Activated CD4-positive, alpha-beta T cell treated with anti-CD3 and anti-CD28 coated beads for 36 hours (primary cell): ENCODE results near the gene CFAP74. TPM values are rescaled to one million over a fixed set of nuclear protein-coding genes. Genes with fewer than 3 reads are reported as not detected.
"Not testable (repeated sequence)": the region's sequence is repeated elsewhere in the genome, so short reads cannot be mapped to it uniquely, and the experiment has no call there.

Source experiments
- ATAC-seq: fragments of 200-7000 bp; cut with Tn5 transposase; one replicate; pipeline ENCODE4 v1.10.0; 2021; ENCODE audit warnings: mild to moderate bottlenecking, moderate library complexity
- CTCF ChIA-PET: fragments of 350-600 bp; sonication (Branson Sonifier 250); formaldehyde crosslinking; loops from one replicate; lab custom pipeline; 2021; ENCODE audit warnings: antibody characterized with exemption; lab: Charles Lee
- POLR2A ChIA-PET: fragments of 350-600 bp; sonication (Branson Sonifier 250); formaldehyde crosslinking; loops from one replicate; lab custom pipeline; 2021; ENCODE audit warnings: antibody characterized with exemption, inconsistent platforms; lab: Charles Lee
- DNase-seq: peaks from one replicate; pipeline ENCODE4 v3.0.0-alpha.2; 2020
- H3K27ac Mint-ChIP-seq: one replicate; pipeline ENCODE4 v1.8.0; 2021; ENCODE audit warnings: mixed read lengths
- H3K27me3 Mint-ChIP-seq: one replicate; pipeline ENCODE4 v1.8.0; 2021; ENCODE audit warnings: mixed read lengths
- H3K36me3 Mint-ChIP-seq: one replicate; pipeline ENCODE4 v1.8.0; 2021; ENCODE audit warnings: low read depth, mixed read lengths
- H3K4me1 Mint-ChIP-seq: one replicate; pipeline ENCODE4 v1.8.0; 2021; ENCODE audit warnings: mixed read lengths
- H3K4me3 Mint-ChIP-seq: one replicate; pipeline ENCODE4 v1.8.0; 2021; ENCODE audit warnings: mild to moderate bottlenecking, moderate library complexity, mixed read lengths
- H3K9me3 Mint-ChIP-seq: one replicate; pipeline ENCODE4 v1.8.0; 2021; ENCODE audit warnings: low read depth, mixed read lengths
- intact Hi-C, 2 experiments: fragments of 100-400 bp; cut with DNase I in 1 of 2; cut with micrococcal nuclease in 1 of 2; formaldehyde crosslinking; loops; one replicate each; pipeline versions ENCODE4 v1.14.2 to v1.15.1; 2022 to 2024; cut with DNase I, micrococcal nuclease
- total RNA-seq, 2 experiments: library from RNA; stranded (reverse); gene quantifications; one replicate each; pipeline ENCODE4 v1.2.3, GENCODE V29; 2021

The CFAP74 gene
- total RNA-seq, 2 experiments from 2014 or later: 0.25 TPM; not detected in 1

DNA sequence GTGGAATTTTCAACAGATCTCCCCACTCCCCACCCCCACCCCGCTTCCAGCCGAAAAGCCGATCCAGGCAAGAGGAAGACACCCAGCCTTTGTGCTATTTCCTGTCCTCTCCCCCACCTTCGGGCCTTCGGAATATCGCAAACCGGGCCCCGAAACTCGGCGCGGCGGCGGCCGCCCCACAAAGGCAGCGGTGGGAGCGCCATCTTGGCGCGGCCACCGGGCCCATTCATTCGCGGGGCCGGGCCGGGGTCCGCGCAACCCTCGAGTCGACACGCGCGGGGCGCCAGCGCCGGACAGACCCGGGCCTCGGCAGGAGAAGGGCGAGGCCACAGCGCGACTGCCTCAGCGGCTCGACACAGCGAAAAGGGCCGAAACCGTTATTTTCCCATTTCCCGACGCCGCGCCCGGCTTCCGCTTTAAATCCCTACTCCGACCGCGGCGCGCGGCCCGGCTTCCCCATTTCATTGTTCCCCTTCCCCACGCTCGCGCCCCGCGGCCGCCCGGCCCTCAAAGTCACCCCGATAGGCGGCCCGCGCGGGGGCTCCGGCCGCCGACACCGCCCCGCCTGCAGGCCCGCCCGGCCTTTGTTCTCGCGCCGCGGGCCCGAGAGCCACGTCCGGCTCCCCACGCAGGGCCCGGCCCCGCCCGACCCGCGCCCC, 113.6 kb downstream of the CFAP74 start:
- H3K36me3 Mint-ChIP-seq: peaks cover 24% of the 10 kb centered on the region
- DNase-seq: peak; percentile 64
- ATAC-seq: peak; percentile 37
- CTCF ChIA-PET: no interaction called here
- peaks cover 53% of the 10 kb centered on the region for H3K4me1 Mint-ChIP-seq
- intact Hi-C loops: loop anchor here (2.0 to 5.0 kb wide), 4 partner anchors 109 to 848 kb away; partner anchors contain the start of genes CDK11A (in 1 of the 2) and CDK11B (in 1 of the 2)
- peak overlapping the region; percentile 83 for H3K4me3 Mint-ChIP-seq
- H3K27me3 Mint-ChIP-seq: no peaks in the 10 kb centered on the region
- POLR2A ChIA-PET: no interaction called here
- H3K27ac Mint-ChIP-seq: peak overlapping the region; percentile 78
- H3K9me3 Mint-ChIP-seq: no peaks in the 10 kb centered on the region

DNA sequence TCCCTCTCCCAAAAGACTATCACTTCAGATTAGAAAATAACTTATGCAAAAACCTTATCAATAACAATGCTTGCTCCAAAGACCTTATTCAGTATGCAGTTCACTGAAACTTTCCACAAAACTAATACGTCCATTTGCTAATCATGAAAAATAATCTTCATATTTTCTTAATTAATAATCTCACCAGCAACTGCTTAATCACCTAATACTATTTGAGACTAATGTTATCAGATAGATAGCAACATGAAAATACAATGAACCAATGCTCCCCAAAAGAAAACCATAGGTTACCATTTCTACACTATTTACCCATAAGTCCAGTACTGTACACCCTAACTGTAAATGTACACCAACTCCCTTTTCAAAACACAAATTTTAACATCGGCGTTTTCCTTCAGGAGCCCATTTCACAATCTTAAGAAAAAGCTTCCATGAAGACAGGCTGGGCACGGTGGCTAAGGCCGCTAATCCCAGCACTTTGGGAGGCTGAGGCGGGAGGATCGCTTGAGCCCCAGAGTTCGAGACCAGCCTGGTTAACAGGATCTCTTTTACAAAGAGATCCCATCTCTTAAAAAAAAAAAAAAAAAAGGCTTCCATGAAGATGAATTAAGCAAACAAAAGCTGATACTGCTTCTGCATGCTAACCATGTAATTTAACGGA, 114.4 kb downstream of the CFAP74 start:
- DNase-seq (no peak), ATAC-seq (no peak)
- ChIA-PET POLR2A (interaction anchor here (0.6 to 0.7 kb wide), 2 partner anchors 9 to 29 kb away, joined by 3 to 11 read pairs; no protein-coding TSS in a partner anchor), CTCF (interaction anchor here (0.8 to 2.1 kb wide), 3 partner anchors 17 to 110 kb away, joined by 3 to 6 read pairs (median 3); no protein-coding TSS in a partner anchor)
- H3K27ac Mint-ChIP-seq: peak overlapping the region; percentile 78
- H3K4me1 Mint-ChIP-seq: peaks cover 49% of the 10 kb centered on the region
- peak overlapping the region; percentile 83 for H3K4me3 Mint-ChIP-seq
- H3K9me3 Mint-ChIP-seq: no peaks in the 10 kb centered on the region
- intact Hi-C loops: loop anchor here in 1 of 2 experiments (2.0 kb wide), 1 partner anchor 108 kb away; no protein-coding TSS in a partner anchor
- no peaks in the 10 kb centered on the region for H3K27me3 Mint-ChIP-seq
- peaks cover 24% of the 10 kb centered on the region for H3K36me3 Mint-ChIP-seq

DNA sequence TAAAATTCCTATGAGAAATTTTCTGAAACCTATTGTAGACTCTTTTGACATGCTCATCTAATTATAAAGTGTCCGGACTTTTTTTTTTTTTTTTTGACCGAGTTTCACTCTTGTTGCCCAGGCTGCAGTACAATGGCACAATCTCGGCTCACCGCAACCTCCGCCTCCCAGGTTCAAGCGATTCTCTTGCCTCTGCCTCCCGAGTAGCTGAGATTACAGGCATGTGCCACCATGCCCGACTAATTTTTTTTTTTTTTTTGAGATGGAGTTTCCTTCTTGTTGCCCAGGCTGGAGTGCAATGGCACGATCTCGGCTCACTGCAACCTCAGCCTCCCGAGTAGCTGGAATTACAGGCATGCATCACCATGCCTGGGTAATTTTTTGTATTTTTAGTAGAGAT, 119.7 kb downstream of the CFAP74 start:
- Mint-ChIP-seq H3K36me3 (peaks cover 19% of the 10 kb centered on the region), H3K27ac (peak overlapping the region; percentile 13), H3K4me1 (peaks cover 72% of the 10 kb centered on the region)
- DNase-seq, H3K27me3 Mint-ChIP-seq, H3K4me3 Mint-ChIP-seq, intact Hi-C loops, H3K9me3 Mint-ChIP-seq, ATAC-seq: not testable (repeated sequence)
- ChIA-PET CTCF (interaction anchor here (0.6 to 1.5 kb wide), 3 partner anchors 22 to 26 kb away, joined by 3 to 5 read pairs (median 5); no protein-coding TSS in a partner anchor), POLR2A (interaction anchor here (0.9 kb wide), 1 partner anchor 60 kb away, joined by 9 read pairs; no protein-coding TSS in a partner anchor)

DNA sequence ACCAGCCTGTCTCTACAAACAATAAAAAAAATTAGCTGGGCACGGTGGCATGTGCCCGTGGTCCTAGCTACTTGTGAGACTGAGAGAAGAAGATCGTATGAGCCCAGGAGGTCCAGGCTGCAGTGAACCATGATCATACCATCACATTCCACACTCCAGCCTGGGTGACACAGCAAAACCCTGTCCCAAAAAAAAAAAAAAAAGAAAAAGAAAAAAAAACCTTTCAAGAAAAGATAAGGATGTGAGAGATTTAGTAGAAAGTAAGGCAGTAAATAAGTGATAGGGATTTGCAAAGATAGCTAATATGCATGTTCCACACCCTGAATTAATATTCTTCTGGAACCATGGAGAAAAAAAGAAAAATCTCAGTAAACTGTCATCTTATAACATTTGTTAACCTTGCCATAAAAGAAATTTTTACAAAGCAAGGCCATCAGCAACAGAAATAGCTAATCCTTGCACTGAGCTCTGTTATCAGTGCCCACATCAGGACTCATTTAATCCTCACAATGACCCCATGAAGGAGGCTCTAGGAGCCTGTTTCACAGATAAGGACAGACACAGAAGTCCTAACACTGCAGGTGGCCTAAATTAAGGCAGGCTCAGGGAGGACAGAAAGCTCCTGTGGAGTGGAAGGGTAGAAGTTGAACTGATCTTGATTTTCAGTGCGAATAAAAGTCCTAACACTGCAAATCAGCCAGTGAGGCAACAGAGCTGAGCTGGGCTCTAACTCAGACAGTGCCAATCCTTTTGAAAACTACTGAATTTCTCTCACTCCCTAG, 120.3 kb downstream of the CFAP74 start:
- POLR2A ChIA-PET: interaction anchor here (0.7 to 0.9 kb wide), 2 partner anchors 15 to 60 kb away, joined by 6 to 9 read pairs; no protein-coding TSS in a partner anchor
- Mint-ChIP-seq H3K27me3 (no peaks in the 10 kb centered on the region), H3K4me1 (peaks cover 72% of the 10 kb centered on the region), H3K36me3 (peaks cover 23% of the 10 kb centered on the region), H3K27ac (peak overlapping the region; percentile 60), H3K9me3 (no peaks in the 10 kb centered on the region), H3K4me3 (no peak overlapping the region)
- DNase-seq (no peak), ATAC-seq (no peak)
- intact Hi-C loops: no loop called here
- CTCF ChIA-PET: interaction anchor here (0.9 to 1.5 kb wide), 2 partner anchors 22 to 24 kb away, joined by 5 read pairs; no protein-coding TSS in a partner anchor

DNA sequence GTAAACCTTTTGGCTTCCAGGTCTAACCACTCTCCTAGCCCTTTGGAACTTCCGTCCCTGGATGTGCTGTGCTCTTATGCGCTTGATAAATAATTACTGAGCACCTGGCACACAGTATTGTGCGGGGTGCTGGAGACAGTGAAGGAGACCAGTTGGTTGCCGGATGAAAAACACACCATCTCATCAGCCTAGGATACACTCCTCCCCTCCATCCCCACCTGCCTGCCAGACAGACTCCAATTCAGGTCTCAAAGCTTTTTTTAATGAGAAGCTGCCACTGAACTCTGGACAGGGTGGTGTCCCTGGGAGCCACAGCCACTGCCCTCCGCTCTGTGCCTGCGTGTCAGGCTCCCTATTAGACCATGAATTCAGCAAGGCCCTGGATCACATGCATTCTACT, 121.9 kb downstream of the CFAP74 start:
- ChIA-PET POLR2A (interaction anchor here (0.7 kb wide), 1 partner anchor 534 kb away, joined by 3 read pairs; no protein-coding TSS in a partner anchor), CTCF (interaction anchor here (0.6 to 1.2 kb wide), 3 partner anchors 12 to 889 kb away, joined by 3 to 8 read pairs (median 4); no protein-coding TSS in a partner anchor)
- H3K4me3 Mint-ChIP-seq: no peak overlapping the region
- peaks cover 24% of the 10 kb centered on the region for H3K36me3 Mint-ChIP-seq
- H3K27ac Mint-ChIP-seq: no peak overlapping the region
- DNase-seq: no peak
- peaks cover 67% of the 10 kb centered on the region for H3K4me1 Mint-ChIP-seq
- H3K9me3 Mint-ChIP-seq: no peaks in the 10 kb centered on the region
- H3K27me3 Mint-ChIP-seq: no peaks in the 10 kb centered on the region
- intact Hi-C loops: no loop called here
- no peak for ATAC-seq

DNA sequence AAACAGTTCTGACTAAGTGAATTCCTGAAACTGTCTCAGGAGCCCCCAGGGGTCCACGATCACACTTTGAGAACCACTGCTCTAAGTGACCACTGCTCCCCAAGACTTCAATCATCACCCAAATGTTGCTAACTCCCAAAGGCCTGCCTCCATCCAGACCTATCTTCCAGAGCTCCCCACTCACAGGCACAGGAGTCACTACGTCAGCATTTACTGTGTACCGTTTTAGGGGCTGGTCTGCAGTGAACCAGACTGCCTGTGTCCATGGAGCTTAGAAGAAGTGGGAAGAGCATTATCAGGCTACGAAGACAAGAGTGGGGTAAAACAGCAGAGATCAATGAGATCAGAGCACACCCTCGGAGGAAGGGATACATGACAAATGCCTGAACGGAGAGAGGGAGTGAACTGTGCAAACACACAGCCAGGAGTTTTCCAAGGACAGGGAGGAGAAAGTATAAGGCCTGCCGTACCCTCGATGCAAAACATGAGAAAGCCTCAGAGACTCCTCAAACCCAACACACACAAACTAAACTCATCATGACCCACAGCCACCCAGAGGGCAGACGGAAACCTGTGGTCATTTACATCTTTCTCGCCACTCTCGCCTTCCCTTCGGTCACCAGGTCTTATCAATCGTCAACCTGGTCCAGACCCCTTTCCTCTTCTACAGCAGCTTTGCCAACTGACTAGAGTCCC, 122.8 kb downstream of the CFAP74 start:
- H3K27me3 Mint-ChIP-seq: no peaks in the 10 kb centered on the region
- intact Hi-C loops: no loop called here
- H3K4me3 Mint-ChIP-seq: no peak overlapping the region
- peaks cover 29% of the 10 kb centered on the region for H3K36me3 Mint-ChIP-seq
- H3K4me1 Mint-ChIP-seq: peaks cover 71% of the 10 kb centered on the region
- POLR2A ChIA-PET: no interaction called here
- DNase-seq: no peak
- no peak for ATAC-seq
- CTCF ChIA-PET: interaction anchor here (0.6 to 1.2 kb wide), 4 partner anchors 10 to 888 kb away, joined by 3 to 8 read pairs (median 4); no protein-coding TSS in a partner anchor
- peak overlapping the region; percentile 62 for H3K27ac Mint-ChIP-seq
- no peaks in the 10 kb centered on the region for H3K9me3 Mint-ChIP-seq

DNA sequence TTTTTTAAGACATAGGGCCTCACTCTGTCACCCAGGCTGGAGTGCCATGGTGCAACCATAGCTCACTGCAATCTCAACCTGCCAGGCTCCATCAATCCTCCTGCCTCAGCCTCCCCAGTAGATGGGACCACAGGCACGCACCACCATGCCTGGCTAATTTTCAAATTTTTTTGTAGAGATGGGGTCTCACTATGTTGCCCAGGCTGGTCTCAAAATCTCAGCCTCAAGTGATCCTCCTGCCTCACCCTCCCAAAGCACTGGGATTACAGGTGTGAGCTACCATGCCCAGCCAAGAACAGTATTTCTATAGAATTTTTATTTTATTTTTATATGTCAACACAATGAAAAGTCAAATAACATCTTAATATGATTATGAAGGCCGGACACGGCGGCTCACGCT, 123.6 kb downstream of the CFAP74 start:
- no peaks in the 10 kb centered on the region for H3K27me3 Mint-ChIP-seq
- no peak for ATAC-seq
- ChIA-PET CTCF (interaction anchor here (0.9 to 1.2 kb wide), 3 partner anchors 9 to 26 kb away, joined by 3 to 4 read pairs (median 3); no protein-coding TSS in a partner anchor), POLR2A (no interaction called here)
- H3K9me3 Mint-ChIP-seq: no peaks in the 10 kb centered on the region
- H3K27ac Mint-ChIP-seq: no peak overlapping the region
- H3K4me1 Mint-ChIP-seq: peaks cover 79% of the 10 kb centered on the region
- no peak overlapping the region for H3K4me3 Mint-ChIP-seq
- intact Hi-C loops: loop anchor here (5.0 kb wide), 2 partner anchors 38 to 53 kb away; no protein-coding TSS in a partner anchor
- DNase-seq: no peak
- peaks cover 36% of the 10 kb centered on the region for H3K36me3 Mint-ChIP-seq

DNA sequence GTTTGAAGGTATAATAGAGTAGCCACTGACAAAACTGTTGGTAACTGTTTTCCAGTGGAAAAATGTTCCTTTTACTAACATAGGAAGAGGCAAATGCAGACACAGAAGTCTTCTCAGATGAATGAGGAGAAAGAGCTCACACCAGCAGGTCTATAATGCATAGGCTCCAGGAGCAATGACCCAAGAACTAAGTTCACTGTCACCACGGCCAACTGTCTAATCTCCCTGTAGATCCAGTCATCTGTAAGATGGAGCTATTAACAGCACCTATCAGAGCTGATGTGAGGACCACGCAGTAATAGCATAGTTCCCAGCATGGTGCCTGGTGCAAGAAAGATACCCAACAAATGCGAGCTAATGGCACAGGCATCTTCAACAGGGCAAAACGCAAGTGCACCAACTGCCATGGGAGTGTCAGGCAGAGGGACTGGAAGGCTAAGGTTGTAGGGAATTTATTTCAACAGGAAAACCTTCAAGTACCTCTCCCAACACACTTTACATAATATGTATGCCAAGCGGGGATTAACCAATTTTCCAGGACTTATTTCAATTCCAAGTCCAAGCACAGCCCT, 125.6 kb downstream of the CFAP74 start:
- Mint-ChIP-seq H3K4me3 (no peak overlapping the region), H3K4me1 (peaks cover 74% of the 10 kb centered on the region), H3K36me3 (peaks cover 44% of the 10 kb centered on the region), H3K27me3 (no peaks in the 10 kb centered on the region), H3K27ac (peak overlapping the region; percentile 13), H3K9me3 (no peaks in the 10 kb centered on the region)
- POLR2A ChIA-PET: no interaction called here
- CTCF ChIA-PET: interaction anchor here (1.4 kb wide), 1 partner anchor 31 kb away, joined by 5 read pairs; no protein-coding TSS in a partner anchor
- intact Hi-C loops: loop anchor here (5.0 kb wide), 2 partner anchors 36 to 51 kb away; no protein-coding TSS in a partner anchor
- no peak for ATAC-seq
- DNase-seq: no peak

DNA sequence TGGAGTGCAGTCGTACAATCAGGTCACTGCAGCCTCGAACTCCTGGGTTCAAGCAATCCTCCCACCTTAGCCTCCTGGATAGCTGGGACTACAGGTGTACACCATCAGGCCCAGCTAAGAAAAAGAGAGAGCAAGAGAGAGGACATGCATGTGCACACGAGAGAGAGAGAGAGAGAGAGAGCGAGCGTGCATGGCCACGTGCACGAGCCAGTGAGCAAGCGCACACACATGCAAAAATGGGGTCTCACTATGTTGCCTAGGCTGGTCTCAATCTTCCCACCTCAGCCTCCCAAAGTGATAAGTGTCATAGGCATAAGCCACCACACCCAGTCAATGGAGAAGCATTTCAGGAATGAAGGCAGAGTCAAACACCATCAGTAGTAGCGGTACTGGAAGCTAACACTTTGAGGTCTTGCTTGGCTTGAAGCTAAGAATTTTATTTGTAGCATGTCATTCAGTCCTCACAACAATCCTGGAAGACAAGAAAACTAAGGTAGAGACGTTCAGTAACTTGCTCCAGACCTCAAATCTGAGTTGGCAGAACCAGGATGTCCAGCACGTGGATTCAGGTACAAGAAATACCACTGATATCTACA, 127.2 kb downstream of the CFAP74 start:
- Mint-ChIP-seq H3K9me3 (no peaks in the 10 kb centered on the region), H3K4me1 (peaks cover 78% of the 10 kb centered on the region), H3K4me3 (peak overlapping the region; percentile 4), H3K27me3 (no peaks in the 10 kb centered on the region), H3K27ac (peak overlapping the region; percentile 96), H3K36me3 (peaks cover 53% of the 10 kb centered on the region)
- intact Hi-C loops: loop anchor here (5.0 kb wide), 2 partner anchors 34 to 49 kb away; no protein-coding TSS in a partner anchor
- POLR2A ChIA-PET: interaction anchor here (0.7 kb wide), 1 partner anchor 9 kb away, joined by 4 read pairs; no protein-coding TSS in a partner anchor
- CTCF ChIA-PET: interaction anchor here (0.5 to 1.4 kb wide), 2 partner anchors 15 to 32 kb away, joined by 3 to 5 read pairs; no protein-coding TSS in a partner anchor
- ATAC-seq (no peak), DNase-seq (no peak)
